GM18502 (cell line): ENCODE results near the gene WBP1L.
"Not testable (repeated sequence)": the region's sequence is repeated elsewhere in the genome, so short reads cannot be mapped to it uniquely, and the experiment has no call there.

Experiments
- ATAC-seq: cut with Tn5 transposase; IDR thresholded peaks from one replicate; pipeline ENCODE4 v1.9.1; 2021; ENCODE audit warnings: mild to moderate bottlenecking; ENCODE audit not compliant: unreplicated experiment, poor library complexity

WBP1L gene

GRCh38 chr10:102753718-102754117 is 10.0 kb downstream of the WBP1L start:
- ATAC-seq: no peak

DNA sequence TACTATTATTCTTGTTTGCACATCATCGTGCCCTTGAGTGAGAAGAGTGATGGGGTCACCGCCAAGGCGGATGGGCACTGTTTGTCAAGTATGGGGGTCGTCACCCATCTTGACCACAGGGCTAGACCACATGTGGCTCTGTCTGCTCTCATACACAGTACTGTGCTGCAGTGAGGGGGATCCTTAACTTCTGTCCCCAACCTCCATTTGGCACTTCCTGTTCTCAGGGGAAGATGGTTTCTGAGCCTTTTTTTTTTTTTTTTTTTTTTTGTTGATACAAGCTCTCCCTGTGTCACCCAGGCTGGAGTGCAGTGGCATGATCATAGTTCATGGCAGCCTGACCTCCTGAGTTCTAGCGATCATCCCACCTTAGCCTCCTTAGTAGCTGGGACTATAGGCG is 13.6 kb downstream of the WBP1L start:
- ATAC-seq: no peak

GRCh38 chr10:102758240-102758932 is 14.6 kb downstream of the WBP1L start:
- ATAC-seq: no peak

DNA sequence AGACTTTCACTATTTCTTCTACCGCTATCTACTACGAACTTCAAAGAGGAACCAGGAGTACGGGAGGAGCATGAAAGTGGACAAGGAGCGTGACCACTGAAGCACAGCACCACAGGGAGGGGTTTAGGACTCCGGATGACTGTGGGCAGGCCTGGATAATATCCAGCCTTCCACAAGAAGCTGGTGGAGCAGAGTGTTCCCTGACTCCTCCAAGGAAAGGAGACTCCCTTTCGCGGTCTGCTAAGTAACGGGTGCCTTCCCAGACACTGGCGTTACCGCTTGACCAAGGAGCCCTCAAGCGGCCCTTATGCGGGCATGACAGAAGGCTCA is 15.2 kb downstream of the WBP1L start:
- ATAC-seq: not testable (repeated sequence)

- ATAC-seq: no peak
These were observed 15.9 kb downstream of the WBP1L start for GRCh38 chr10:102759497-102760210.

GRCh38 chr10:102761981-102762380 is 18.2 kb downstream of the WBP1L start:
- ATAC-seq: no peak

GRCh38 chr10:102762401-102763015 is 18.8 kb downstream of the WBP1L start:
- no peak for ATAC-seq

GRCh38 chr10:102763037-102763607 is 19.4 kb downstream of the WBP1L start:
- no peak for ATAC-seq

DNA sequence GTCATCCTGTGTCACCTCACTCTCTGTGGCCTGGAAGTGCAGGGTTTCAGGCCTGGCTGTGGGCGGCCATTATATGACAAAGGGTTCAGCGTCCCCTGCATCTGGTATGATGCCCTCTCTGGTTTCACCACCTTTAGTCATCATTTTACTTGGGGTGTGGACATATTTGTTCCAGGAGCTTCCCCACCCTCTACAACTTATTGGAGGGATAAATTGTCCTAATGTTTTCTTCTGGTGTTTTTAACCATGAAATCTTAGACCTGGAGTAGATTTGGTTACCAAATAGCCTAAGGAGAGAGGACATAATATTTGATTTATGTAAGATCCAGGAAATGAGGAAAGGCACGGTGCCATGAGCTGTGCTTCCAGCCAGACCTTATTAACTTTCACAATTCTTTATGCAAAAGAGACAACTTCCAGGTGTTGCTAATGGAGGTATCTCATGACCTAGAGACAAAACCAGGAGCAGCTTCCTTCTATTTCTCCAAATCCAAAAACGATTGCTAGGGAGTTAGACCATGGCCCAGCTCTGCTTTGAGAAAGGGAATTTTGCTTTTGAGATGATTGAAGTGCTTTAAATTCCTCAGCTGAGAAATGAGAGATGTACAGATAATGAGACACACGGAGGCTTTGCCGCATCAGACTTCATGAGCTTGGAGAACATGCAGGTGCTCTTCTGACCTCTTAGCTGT is 20.9 kb downstream of the WBP1L start:
- ATAC-seq: no peak

DNA sequence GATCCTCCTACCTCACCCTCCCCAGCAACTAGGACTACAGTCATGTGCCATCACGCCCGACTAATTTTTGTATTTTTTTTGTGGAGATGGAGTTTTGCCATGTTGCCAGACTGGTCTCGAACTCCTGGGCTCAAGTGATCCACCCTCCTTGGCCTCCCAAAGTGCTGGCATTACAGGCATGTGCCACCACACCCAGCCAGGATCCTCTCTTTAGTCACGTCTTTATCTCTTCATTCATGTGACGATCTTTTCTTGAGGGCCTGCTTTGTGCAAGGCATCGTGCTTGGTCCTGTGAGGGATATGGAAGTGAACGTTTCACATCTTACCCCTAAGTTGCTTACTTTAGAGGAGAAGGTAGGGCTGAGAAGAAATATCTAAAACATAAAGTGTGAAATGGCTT is 21.6 kb downstream of the WBP1L start:
- no peak for ATAC-seq

DNA sequence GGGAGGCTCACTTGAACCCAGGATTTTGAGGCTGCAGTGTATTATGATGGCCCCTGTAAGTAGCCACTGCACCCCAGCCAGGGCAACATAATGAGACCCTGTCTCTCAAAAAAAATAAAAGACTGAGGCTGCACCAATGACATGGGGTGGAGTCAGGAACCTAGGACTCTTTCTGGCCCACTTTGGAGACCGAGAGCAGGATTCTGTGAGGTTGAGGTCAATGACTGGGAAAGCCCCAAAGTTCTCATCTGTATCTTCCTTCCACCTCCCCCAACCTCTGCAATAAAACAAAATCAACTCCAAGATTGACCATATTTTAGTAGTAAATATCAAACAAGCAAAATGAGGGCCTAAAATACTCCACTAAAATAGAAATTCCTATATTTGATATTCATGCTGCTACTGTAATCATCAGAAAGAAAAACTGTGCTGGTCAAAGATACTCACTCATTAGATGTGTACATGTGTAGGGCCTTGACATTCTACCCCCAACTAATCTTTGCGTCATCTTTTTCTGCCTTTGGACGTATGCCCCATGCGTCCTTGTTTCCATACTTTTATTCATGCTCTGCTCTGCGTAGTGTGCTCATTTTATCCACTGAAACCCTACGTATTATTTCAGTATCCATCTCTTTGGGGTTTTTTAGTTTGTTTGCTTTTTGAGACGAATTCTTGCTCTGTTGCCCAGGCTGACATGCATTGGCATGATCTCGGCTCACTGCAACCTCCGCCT is 23.8 kb downstream of the WBP1L start:
- no peak for ATAC-seq

GRCh38 chr10:102769375-102770107 is 25.8 kb downstream of the WBP1L start:
- ATAC-seq: no peak

DNA sequence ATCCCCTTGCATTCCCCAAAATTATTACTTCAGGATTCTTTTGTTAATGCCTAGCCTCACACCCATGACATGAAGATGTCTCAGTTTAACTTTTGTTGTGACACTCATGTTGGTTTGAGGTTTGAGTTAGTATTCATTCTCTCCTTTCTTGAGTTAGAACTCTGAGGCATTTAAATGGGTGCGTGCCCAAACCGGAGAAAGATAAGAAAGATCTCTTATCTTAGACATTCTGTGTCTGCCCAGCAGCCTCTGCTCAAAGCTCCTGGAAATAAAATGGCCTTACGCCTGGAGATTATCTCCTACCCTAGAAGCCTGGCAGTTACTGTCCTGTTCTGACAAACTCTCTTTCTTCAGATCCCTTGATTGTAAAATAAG is 26.3 kb downstream of the WBP1L start:
- ATAC-seq: no peak

DNA sequence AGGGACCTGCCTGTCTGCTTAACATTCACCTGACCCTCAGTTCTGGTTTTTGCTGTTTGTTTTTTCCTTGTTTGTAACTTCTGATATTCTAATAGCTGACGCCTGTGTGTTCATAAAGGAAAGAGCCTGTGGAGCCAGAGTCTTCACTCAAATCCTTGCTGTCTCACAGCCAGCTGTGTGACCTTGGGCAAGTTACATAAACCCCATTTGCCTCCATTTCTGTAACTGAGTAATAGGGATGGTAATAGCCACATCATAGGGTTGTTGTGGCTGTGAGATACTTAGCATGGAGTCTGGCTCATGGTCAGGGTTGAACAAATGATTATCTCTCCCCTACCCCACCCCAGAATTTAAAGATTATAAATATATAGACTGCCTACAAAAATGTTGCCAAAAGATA is 27.0 kb downstream of the WBP1L start:
- no peak for ATAC-seq

- ATAC-seq: no peak
These were observed 29.6 kb downstream of the WBP1L start for GRCh38 chr10:102773320-102773719.

GRCh38 chr10:102773986-102774385 is 30.2 kb downstream of the WBP1L start:
- no peak for ATAC-seq

GRCh38 chr10:102775201-102775934 is 31.6 kb downstream of the WBP1L start:
- ATAC-seq: no peak

DNA sequence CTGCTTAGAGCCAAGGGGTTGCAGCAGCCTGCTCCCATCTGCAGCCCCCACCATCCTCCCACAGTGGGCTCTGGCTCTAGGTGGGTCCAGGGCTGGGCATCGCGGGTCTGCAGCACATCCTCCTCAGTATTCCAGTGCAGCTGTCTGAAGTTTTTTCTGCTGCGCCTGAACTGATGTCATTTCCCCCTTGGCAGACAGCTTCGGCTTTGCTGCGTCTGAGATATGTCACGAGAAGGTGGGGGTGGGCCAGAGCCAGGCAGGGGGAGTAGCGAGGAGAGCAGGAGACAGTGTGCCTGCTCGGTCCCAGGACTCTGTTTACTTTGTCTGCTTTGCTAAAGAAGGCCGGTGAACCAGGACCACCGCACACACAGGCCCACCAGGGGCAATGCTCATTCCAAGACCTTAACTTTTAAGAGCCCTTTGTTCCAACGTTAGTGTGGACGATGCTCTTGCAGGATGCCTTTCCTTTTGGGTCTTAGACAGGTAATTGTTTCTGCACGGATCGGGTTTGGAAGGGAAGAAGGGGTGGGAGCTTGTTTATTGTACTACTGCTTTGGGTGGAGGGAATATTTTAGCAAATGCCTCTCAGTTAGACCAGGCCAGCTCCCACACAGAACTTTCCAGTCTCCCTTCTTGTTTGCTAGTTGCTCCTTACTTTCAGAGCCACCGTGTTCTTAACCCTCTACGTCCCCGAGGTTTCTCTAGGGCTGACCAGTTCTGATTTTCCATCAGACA is 32.4 kb downstream of the WBP1L start:
- ATAC-seq: no peak
